Nephron progenitor cell (in vitro differentiated cells): Measurements from ENCODE around the gene SERPINB12.
A peak's percentile ranks its signal among the peaks of the same experiment; 100 is the strongest.

Source experiments
- DNase-seq: peaks from one replicate; pipeline ENCODE4 v3.0.0; 2021
- H3K27ac Mint-ChIP-seq: 2 replicates; pipeline ENCODE4 v1.8.0; 2021; ENCODE audit warnings: mild to moderate bottlenecking, moderate library complexity, mixed read lengths
- H3K27me3 Mint-ChIP-seq: 2 replicates; pipeline ENCODE4 v1.8.0; 2021; ENCODE audit warnings: mild to moderate bottlenecking, low read depth, mixed read lengths; ENCODE audit not compliant: poor library complexity
- H3K36me3 Mint-ChIP-seq: 2 replicates; pipeline ENCODE4 v1.8.0; 2021; ENCODE audit warnings: low read depth, mixed read lengths
- H3K4me1 Mint-ChIP-seq: 2 replicates; pipeline ENCODE4 v1.8.0; 2021; ENCODE audit warnings: mixed read lengths
- H3K4me3 Mint-ChIP-seq: 2 replicates; pipeline ENCODE4 v1.8.0; 2021; ENCODE audit warnings: mild to moderate bottlenecking, moderate library complexity, mixed read lengths
- H3K9me3 Mint-ChIP-seq: 2 replicates; pipeline ENCODE4 v1.8.0; 2021; ENCODE audit warnings: mild to moderate bottlenecking, moderate library complexity, mixed read lengths
- TF ChIP-seq, protein P1 (sequence below): fragments of 200-600 bp; sonication (generic); IDR thresholded peaks from 2 replicates; pipeline ENCODE4 v1.5.0; 2021; ENCODE audit warnings: antibody characterized with exemption

The SERPINB12 gene

DNA sequence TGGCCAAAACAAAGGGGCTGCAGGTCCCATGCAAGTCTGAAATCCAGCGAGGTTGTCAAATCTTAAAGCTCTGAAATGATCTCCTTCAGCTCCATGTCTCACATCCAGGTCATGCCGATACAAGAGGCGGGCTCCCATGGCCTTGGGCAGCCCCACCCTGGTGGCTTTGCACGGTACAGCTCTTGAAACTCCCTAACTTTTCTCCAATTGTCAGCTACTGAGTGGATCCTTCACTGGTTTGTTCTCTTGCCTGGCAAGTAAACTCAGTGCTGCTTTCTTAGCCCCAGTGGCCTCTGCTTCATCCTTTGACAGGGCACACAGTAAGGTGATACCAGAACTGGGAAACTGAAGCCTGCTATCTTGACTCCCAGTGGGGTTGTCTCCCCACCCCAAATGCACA lies 71.3 kb downstream of the SERPINB12 start:
- Mint-ChIP-seq H3K4me3 (no peak overlapping the region), H3K4me1 (no peaks in the 10 kb centered on the region), H3K27me3 (no peaks in the 10 kb centered on the region), H3K36me3 (no peaks in the 10 kb centered on the region), H3K27ac (peak overlapping the region; percentile 9), H3K9me3 (no peaks in the 10 kb centered on the region)
- no peak for DNase-seq
- TF ChIP-seq, protein P1, sequence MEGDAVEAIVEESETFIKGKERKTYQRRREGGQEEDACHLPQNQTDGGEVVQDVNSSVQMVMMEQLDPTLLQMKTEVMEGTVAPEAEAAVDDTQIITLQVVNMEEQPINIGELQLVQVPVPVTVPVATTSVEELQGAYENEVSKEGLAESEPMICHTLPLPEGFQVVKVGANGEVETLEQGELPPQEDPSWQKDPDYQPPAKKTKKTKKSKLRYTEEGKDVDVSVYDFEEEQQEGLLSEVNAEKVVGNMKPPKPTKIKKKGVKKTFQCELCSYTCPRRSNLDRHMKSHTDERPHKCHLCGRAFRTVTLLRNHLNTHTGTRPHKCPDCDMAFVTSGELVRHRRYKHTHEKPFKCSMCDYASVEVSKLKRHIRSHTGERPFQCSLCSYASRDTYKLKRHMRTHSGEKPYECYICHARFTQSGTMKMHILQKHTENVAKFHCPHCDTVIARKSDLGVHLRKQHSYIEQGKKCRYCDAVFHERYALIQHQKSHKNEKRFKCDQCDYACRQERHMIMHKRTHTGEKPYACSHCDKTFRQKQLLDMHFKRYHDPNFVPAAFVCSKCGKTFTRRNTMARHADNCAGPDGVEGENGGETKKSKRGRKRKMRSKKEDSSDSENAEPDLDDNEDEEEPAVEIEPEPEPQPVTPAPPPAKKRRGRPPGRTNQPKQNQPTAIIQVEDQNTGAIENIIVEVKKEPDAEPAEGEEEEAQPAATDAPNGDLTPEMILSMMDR: no peak

DNA sequence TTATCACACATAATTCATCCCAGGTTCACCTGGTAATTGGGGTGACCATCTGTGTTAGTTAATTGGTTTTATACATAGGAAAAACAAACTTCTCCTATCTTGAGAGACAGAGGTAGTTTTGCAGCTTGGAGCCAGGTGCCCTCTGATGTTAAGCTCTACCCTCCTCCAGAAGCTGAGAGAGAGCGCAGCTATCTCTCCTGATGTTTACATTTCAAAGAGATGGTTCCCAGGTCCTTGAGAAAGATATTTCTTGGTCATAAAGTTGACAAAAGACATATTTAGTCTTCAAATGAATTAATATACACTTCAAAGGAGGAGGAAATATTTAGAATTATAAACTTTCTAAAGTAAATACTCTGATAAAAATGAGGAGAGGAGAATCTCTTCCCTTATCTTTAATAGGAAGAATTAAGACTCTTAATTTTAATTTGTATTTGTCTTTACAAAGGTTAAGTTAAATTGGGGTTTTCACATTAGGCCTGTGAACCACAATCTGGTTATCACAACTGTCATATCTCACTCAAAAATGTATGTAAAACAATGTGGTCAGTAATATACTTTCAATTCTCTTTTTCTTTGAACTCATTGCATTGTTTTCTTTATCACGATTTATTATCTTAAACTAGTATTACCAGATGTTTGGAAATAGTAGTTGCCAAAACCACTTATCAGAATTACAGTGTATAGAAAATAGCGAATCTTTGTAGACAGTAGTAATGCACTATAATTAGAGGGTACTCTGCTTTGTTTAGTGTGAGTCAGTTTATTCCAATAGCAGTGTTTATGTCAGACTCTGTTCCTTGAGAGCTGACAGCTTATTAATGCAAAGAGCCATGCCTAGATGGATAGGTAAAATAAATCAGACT lies 75.1 kb downstream of the SERPINB12 start:
- no peak overlapping the region for H3K4me3 Mint-ChIP-seq
- no peaks in the 10 kb centered on the region for H3K27me3 Mint-ChIP-seq
- DNase-seq: no peak
- no peaks in the 10 kb centered on the region for H3K36me3 Mint-ChIP-seq
- H3K27ac Mint-ChIP-seq: no peak overlapping the region
- H3K9me3 Mint-ChIP-seq: peaks cover 9% of the 10 kb centered on the region
- H3K4me1 Mint-ChIP-seq: no peaks in the 10 kb centered on the region
- TF ChIP-seq, protein P1: no peak

DNA sequence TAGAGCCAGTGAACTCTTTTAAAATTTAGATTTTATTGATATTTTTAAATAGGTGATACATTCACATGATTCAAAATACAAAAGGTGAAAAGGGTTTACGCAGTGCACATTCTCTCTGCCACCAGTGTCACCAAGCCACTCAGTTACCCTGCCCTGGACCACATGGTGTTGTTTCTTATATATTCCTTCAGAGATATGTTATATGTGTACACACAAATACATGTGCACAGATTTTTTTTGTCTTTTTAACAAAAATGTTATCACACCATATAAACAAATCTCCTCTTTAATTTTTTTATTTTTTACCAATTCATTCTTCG lies 75.7 kb downstream of the SERPINB12 start:
- Mint-ChIP-seq H3K27ac (no peak overlapping the region), H3K27me3 (no peaks in the 10 kb centered on the region), H3K36me3 (no peaks in the 10 kb centered on the region)

More for the DNA sequence above, 75.7 kb downstream of the SERPINB12 start:
- H3K9me3 Mint-ChIP-seq: peaks cover 11% of the 10 kb centered on the region
- TF ChIP-seq, protein P1: no peak
- DNase-seq: no peak
- H3K4me3 Mint-ChIP-seq: no peak overlapping the region
- no peaks in the 10 kb centered on the region for H3K4me1 Mint-ChIP-seq
